Type B pancreatic cell (in vitro differentiated cells): ENCODE measurements around the gene HPN. TPM values are rescaled to one million over a fixed set of nuclear protein-coding genes. Genes with fewer than 3 reads are reported as not detected.

Source experiments
- DNase-seq: peaks from one replicate; pipeline ENCODE4 v3.0.0; 2021; ENCODE audit warnings: mixed read lengths; ENCODE audit not compliant: unreplicated experiment; ENCODE audit errors: extremely low spot score
- H3K27ac Mint-ChIP-seq: 2 replicates; pipeline ENCODE4 v1.8.0; 2021; ENCODE audit warnings: mild to moderate bottlenecking, mixed read lengths
- H3K27me3 Mint-ChIP-seq: 2 replicates; pipeline ENCODE4 v1.8.0; 2021; ENCODE audit warnings: mixed read lengths
- H3K36me3 Mint-ChIP-seq: 2 replicates; pipeline ENCODE4 v1.8.0; 2021; ENCODE audit warnings: mixed read lengths
- H3K4me1 Mint-ChIP-seq: one replicate; pipeline ENCODE4 v1.8.0; 2021; ENCODE audit warnings: mixed read lengths; ENCODE audit not compliant: unreplicated experiment
- H3K4me3 Mint-ChIP-seq: 2 replicates; pipeline ENCODE4 v1.8.0; 2021; ENCODE audit warnings: mild to moderate bottlenecking, mixed read lengths
- H3K9me3 Mint-ChIP-seq: 2 replicates; pipeline ENCODE4 v1.8.0; 2021; ENCODE audit warnings: mixed read lengths
- CTCF ChIP-seq: fragments of 200-600 bp; sonication (generic); conservative IDR thresholded peaks from 2 replicates; pipeline ENCODE4 v1.5.0; 2021; ENCODE audit warnings: antibody characterized with exemption, mild to moderate bottlenecking
- total RNA-seq: library from RNA; stranded (reverse); gene quantifications from 2 replicates; pipeline ENCODE4 v1.2.1, GENCODE V29; 2021; ENCODE audit warnings: low replicate concordance

The HPN gene
- total RNA-seq, 1 donor from 2014 or later = 15.1 TPM

GRCh38 chr19:35086455-35086854 is 44.9 kb downstream of the HPN start:
- Mint-ChIP-seq H3K36me3 (no peaks in the 10 kb centered on the region), H3K27ac (no peak overlapping the region)
- no peak for DNase-seq

GRCh38 chr19:35087393-35087792 is 45.9 kb downstream of the HPN start:
- no peak for TF ChIP-seq CTCF
- H3K27me3 Mint-ChIP-seq = no peaks in the 10 kb centered on the region
- H3K4me1 Mint-ChIP-seq = peaks cover 9% of the 10 kb centered on the region
- no peaks in the 10 kb centered on the region for H3K9me3 Mint-ChIP-seq
- H3K4me3 Mint-ChIP-seq = no peak overlapping the region
- no peaks in the 10 kb centered on the region for H3K36me3 Mint-ChIP-seq
- no peak for DNase-seq
- H3K27ac Mint-ChIP-seq = no peak overlapping the region

More at GRCh38 chr19:35086455-35086854, 44.9 kb downstream of the HPN start:
- Mint-ChIP-seq H3K9me3 (no peaks in the 10 kb centered on the region), H3K4me1 (peaks cover 7% of the 10 kb centered on the region), H3K27me3 (no peaks in the 10 kb centered on the region), H3K4me3 (no peak overlapping the region)
- TF ChIP-seq CTCF = no peak

GRCh38 chr19:35088131-35088913 is 46.8 kb downstream of the HPN start:
- no peak for TF ChIP-seq CTCF
- H3K4me3 Mint-ChIP-seq = no peak overlapping the region
- DNase-seq = no peak
- no peaks in the 10 kb centered on the region for H3K27me3 Mint-ChIP-seq
- no peaks in the 10 kb centered on the region for H3K9me3 Mint-ChIP-seq
- H3K27ac Mint-ChIP-seq = no peak overlapping the region
- peaks cover 13% of the 10 kb centered on the region for H3K4me1 Mint-ChIP-seq
- no peaks in the 10 kb centered on the region for H3K36me3 Mint-ChIP-seq

- DNase-seq = no peak
- H3K27ac Mint-ChIP-seq = no peak overlapping the region
- H3K27me3 Mint-ChIP-seq = no peaks in the 10 kb centered on the region
- H3K36me3 Mint-ChIP-seq = no peaks in the 10 kb centered on the region
- H3K4me3 Mint-ChIP-seq = no peak overlapping the region
- TF ChIP-seq CTCF = no peak
- H3K9me3 Mint-ChIP-seq = no peaks in the 10 kb centered on the region
- H3K4me1 Mint-ChIP-seq = peaks cover 13% of the 10 kb centered on the region
These were observed 48.0 kb downstream of the HPN start for GRCh38 chr19:35089554-35089953.

- Mint-ChIP-seq H3K27me3 (no peaks in the 10 kb centered on the region), H3K9me3 (no peaks in the 10 kb centered on the region), H3K36me3 (no peaks in the 10 kb centered on the region), H3K4me1 (peaks cover 13% of the 10 kb centered on the region), H3K4me3 (no peak overlapping the region), H3K27ac (no peak overlapping the region)
- no peak for DNase-seq
- no peak for TF ChIP-seq CTCF
These were observed 48.6 kb downstream of the HPN start for GRCh38 chr19:35090160-35090505.
